ENCODE results near the gene SLC25A29. TPM values are rescaled to one million over a fixed set of nuclear protein-coding genes. Genes with fewer than 3 reads are reported as not detected.
A peak's percentile ranks its signal among the peaks of the same experiment; 100 is the strongest.

The SLC25A29 gene
- total RNA-seq, 1 donor, result 11.5 TPM

GRCh38 chr14:100296106-100296651 is 10.1 kb downstream of the SLC25A29 start:
- TF ChIP-seq, protein P1, sequence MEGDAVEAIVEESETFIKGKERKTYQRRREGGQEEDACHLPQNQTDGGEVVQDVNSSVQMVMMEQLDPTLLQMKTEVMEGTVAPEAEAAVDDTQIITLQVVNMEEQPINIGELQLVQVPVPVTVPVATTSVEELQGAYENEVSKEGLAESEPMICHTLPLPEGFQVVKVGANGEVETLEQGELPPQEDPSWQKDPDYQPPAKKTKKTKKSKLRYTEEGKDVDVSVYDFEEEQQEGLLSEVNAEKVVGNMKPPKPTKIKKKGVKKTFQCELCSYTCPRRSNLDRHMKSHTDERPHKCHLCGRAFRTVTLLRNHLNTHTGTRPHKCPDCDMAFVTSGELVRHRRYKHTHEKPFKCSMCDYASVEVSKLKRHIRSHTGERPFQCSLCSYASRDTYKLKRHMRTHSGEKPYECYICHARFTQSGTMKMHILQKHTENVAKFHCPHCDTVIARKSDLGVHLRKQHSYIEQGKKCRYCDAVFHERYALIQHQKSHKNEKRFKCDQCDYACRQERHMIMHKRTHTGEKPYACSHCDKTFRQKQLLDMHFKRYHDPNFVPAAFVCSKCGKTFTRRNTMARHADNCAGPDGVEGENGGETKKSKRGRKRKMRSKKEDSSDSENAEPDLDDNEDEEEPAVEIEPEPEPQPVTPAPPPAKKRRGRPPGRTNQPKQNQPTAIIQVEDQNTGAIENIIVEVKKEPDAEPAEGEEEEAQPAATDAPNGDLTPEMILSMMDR (IDR thresholded peaks at IDR 0.05; ENCODE audit: insufficient read depth, low read length), result no peak
- DNase-seq (ENCODE audit: low read depth), result no peak
- H3K4me3 ChIP-seq (ENCODE audit: low read depth, low read length), result no peak overlapping the region

DNA sequence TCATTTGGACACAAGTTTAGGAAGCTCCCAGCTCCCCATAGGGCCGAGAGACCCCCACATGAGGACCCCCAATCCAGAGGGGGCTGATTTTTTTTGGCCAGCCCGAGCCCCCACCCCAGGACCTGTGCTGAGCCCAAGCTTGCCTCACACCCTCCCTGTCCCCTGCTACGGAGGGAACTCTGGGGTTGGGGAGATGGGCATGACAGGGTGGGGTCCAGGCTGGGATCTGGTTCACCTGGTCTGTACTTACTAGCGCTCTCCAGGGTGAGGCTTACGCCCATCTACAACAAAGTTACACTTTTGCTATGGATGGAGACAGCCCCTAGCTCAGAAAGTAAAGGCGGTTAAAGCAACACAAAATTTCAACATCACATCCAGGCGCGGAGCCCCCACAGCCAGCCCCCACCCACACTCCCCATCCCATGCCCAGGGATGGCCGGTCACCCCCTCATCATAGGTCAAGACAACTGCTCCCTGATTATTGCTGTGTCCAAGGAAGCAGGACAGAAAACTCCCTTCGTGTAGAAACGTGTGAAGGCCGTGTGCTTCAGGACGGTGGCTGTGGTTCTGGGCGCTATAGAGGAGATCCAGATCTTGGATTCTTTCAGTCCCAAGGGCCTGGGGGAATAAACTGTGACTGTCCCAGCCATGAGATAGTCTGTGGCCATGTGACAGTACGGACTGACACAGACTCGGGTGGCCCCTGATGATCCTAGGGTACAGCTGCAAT is 10.7 kb downstream of the SLC25A29 start:
- no peak for DNase-seq (ENCODE audit: low read depth)
- H3K4me3 ChIP-seq (ENCODE audit: low read depth, low read length), result no peak overlapping the region
- TF ChIP-seq, protein P1 (IDR thresholded peaks at IDR 0.05; ENCODE audit: insufficient read depth, low read length), result no peak

GRCh38 chr14:100294963-100295330 is 11.3 kb downstream of the SLC25A29 start:
- TF ChIP-seq, protein P1 (IDR thresholded peaks at IDR 0.05; ENCODE audit: insufficient read depth, low read length), result no peak
- H3K4me3 ChIP-seq (ENCODE audit: low read depth, low read length), result no peak overlapping the region
- DNase-seq (ENCODE audit: low read depth), result no peak

GRCh38 chr14:100294213-100294962 is 11.9 kb downstream of the SLC25A29 start:
- TF ChIP-seq, protein P1 (IDR thresholded peaks at IDR 0.05; ENCODE audit: insufficient read depth, low read length), result no peak
- DNase-seq (ENCODE audit: low read depth), result peak; percentile 58

GRCh38 chr14:100293497-100294212 is 12.6 kb downstream of the SLC25A29 start:
- DNase-seq (ENCODE audit: low read depth), result no peak
- TF ChIP-seq, protein P1 (IDR thresholded peaks at IDR 0.05; ENCODE audit: insufficient read depth, low read length), result no peak
- H3K4me3 ChIP-seq (ENCODE audit: low read depth, low read length), result no peak overlapping the region

More at GRCh38 chr14:100294213-100294962, 11.9 kb downstream of the SLC25A29 start:
- no peak overlapping the region for H3K4me3 ChIP-seq (ENCODE audit: low read depth, low read length)

DNA sequence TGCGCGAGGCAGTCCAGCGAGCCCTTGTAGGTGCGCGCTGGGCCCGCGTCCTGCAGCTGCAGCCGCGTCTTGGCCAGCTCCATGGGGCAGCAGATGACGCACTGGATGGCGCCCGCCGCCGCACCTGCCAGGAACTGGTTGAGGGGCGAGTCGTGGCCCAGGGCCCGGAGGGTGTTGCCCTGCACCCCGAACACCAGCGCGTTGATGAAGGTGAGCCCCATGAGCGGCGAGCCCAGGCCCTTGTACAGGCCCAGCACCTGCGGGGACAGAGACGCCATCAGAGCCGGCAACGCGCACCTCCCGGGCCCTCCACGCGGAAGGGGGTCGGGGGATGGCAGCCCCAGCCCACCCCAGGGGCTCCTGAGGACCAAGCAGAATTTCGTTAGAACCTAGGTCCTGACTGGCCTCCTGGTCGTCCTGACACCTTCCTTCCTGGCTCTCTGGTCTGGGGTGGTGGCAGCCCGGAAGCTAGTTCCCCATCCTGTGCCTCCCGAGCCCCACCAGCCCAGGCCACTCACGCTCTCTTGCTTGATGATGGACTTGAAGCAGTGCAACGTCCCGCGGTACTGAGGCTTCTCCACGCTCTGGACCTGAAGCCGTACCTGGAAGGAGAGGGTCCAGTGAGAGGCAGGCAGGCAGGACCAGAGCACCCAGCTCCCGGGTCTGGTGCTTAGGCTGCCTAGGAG is 13.3 kb downstream of the SLC25A29 start:
- TF ChIP-seq, protein P1 (IDR thresholded peaks at IDR 0.05; ENCODE audit: insufficient read depth, low read length), result no peak
- no peak for DNase-seq (ENCODE audit: low read depth)
- H3K4me3 ChIP-seq (ENCODE audit: low read depth, low read length), result no peak overlapping the region
